ENCODE data around the gene ZCRB1.
"Not testable (repeated sequence)": the region's sequence is repeated elsewhere in the genome, so short reads cannot be mapped to it uniquely, and the experiment has no call there.

ZCRB1 gene

GRCh38 chr12:42325653-42326474 lies at the start of gene ZCRB1, which contains the start of gene PPHLN1:
TSS of gene ZCRB1 (minus strand) at chr12:42326094. CDS start at chr12:42324102, 1,992 bp downstream.
TSS of gene PPHLN1 (plus strand) at chr12:42326167. CDS start at chr12:42335903, 9,736 bp downstream.
- DNase-seq, result peak; percentile 96

- DNase-seq, result no peak
Observed at GRCh38 chr12:42373669-42374068, 47.8 kb upstream of the ZCRB1 start.

GRCh38 chr12:42372154-42372791 lies 46.4 kb upstream of the ZCRB1 start:
- DNase-seq, result peak; percentile 73

- no peak for DNase-seq
Observed at GRCh38 chr12:42370013-42370412, 44.1 kb upstream of the ZCRB1 start.

- no peak for DNase-seq
Observed at GRCh38 chr12:42365486-42365885, 39.6 kb upstream of the ZCRB1 start.

GRCh38 chr12:42364692-42365091 lies 38.8 kb upstream of the ZCRB1 start:
- no peak for DNase-seq

GRCh38 chr12:42362647-42363260 lies 36.9 kb upstream of the ZCRB1 start:
- no peak for DNase-seq

GRCh38 chr12:42361909-42362646 lies 36.2 kb upstream of the ZCRB1 start:
- DNase-seq, result no peak

GRCh38 chr12:42360747-42361403 lies 35.0 kb upstream of the ZCRB1 start:
- DNase-seq, result no peak

GRCh38 chr12:42356344-42356743 lies 30.4 kb upstream of the ZCRB1 start:
- DNase-seq, result no peak

GRCh38 chr12:42350021-42350407 lies 24.1 kb upstream of the ZCRB1 start:
- not testable (repeated sequence) for DNase-seq

- DNase-seq, result not testable (repeated sequence)
Observed at GRCh38 chr12:42349119-42350020, 23.5 kb upstream of the ZCRB1 start.

GRCh38 chr12:42346403-42347002 lies 20.6 kb upstream of the ZCRB1 start:
- no peak for DNase-seq

- no peak for DNase-seq
Observed at GRCh38 chr12:42343721-42344120, 17.8 kb upstream of the ZCRB1 start.

GRCh38 chr12:42342028-42342427 lies 16.1 kb upstream of the ZCRB1 start:
- DNase-seq, result no peak

GRCh38 chr12:42338280-42338679 lies 12.4 kb upstream of the ZCRB1 start:
- DNase-seq, result no peak

- no peak for DNase-seq
Observed at GRCh38 chr12:42336286-42336685, 10.4 kb upstream of the ZCRB1 start.

- peak; percentile 69 for DNase-seq
Observed at GRCh38 chr12:42332301-42333285, 6.7 kb upstream of the ZCRB1 start.

- not testable (repeated sequence) for DNase-seq
Observed at GRCh38 chr12:42330097-42330496, 4.2 kb upstream of the ZCRB1 start.

- no peak for DNase-seq
Observed at GRCh38 chr12:42327227-42327590, 1.3 kb upstream of the ZCRB1 start.
